NCI-H1105 treated with DMSO at 0.1 percent for 48 hours (cell line): Measurements from ENCODE around the gene RANBP3.
"Not testable (repeated sequence)": the region's sequence is repeated elsewhere in the genome, so short reads cannot be mapped to it uniquely, and the experiment has no call there.

Experiments used
- DNase-seq: peaks from one replicate; lab custom pipeline; 2025; lab: John Stamatoyannopoulos, UW

The RANBP3 gene

GRCh38 chr19:6006896-6007295 lies 29.0 kb upstream of the RANBP3 start:
- DNase-seq = no peak

DNA sequence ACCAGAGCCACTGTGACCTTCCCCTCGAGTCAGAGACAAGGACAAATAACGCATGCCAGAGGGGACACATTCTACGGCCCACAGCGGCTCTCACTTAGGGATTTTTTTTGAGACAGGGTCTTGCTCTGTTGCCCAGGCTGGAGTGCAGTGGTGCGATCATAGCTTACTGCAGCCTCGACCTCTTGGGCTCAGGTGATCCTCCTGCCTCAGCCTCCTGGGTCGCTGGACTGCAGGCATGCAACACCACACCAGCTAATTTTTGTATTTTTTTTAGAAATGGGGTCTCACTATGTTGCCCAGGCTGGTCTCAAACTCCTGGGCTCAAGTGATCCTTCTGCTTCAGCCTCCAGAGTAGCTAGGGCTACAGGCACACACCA lies 28.1 kb upstream of the RANBP3 start:
- DNase-seq = not testable (repeated sequence)

DNA sequence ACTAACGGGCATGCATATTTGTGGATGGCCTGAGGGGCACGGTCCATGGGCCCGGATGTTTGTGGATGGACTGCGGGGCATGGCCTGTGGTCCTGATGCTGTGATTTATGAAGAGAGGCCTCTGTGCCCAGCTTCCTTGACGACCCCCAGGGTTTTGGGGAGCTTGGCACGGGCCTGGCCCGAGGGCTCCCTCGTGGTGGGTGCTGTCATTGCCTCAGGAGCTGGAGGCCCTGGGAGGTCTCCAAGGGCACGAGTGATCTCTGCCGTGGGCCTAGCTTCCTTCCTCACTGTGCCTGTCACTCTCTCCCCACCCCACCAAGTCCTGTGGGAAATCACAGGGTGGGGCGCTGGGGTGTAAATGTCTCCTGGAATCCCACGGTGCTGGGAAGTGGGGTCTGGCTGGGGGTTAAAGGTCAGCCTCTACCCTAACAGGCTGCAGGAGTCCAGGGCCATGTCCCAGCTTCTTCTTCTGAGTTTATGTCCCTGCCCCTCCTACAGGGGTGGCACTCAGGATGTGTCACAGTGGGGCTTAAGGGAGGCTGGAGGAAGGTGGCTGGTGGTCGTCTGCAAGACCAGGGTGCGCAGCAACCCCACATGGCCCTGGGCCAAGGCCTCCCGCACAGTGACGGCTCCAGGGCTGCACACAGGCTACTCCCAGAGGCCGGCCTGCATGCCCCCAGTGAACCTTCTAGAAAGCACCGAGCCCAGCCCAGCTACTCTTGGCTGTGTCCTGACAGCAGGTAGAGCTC lies 27.6 kb upstream of the RANBP3 start:
- no peak for DNase-seq

DNA sequence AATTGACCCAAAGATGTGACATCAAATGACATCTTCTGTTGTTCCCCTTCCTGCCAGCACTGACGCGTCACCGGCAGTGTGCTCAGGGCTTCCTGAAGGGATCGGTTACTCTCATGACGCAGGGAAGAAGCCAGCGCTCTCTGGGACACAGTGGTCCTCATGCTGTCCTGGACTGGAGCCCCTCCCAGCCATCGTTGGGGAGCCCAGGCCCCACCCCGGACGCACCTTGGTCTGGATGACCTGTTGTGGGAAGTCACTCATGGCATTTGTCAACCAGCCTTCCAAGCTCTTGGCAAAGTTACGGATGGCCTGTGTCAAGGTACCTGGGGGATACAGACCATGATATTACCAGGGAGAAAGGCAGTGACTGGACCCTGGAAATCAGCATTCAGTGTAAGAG lies 26.0 kb upstream of the RANBP3 start:
- no peak for DNase-seq

DNA sequence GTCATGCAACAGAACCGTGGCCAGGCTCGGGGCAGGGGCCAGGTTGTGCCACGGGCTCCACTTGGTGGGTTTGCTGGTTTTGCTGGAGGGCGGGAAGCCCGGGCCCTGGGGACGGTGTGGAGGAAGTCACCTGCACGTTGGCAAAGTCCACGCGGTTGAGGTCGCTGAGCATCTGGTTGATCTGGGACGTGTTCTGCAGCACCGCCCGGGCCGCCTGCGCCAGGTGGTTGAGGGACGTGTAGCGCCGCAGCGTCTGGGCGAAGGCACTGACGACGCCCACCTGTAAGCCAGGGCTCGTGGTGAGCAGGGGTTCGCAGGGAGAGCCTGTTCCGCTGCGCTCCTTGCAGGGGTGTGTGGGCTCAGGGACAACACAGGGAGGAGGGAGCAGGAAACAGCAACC lies 24.7 kb upstream of the RANBP3 start:
- DNase-seq = no peak

DNA sequence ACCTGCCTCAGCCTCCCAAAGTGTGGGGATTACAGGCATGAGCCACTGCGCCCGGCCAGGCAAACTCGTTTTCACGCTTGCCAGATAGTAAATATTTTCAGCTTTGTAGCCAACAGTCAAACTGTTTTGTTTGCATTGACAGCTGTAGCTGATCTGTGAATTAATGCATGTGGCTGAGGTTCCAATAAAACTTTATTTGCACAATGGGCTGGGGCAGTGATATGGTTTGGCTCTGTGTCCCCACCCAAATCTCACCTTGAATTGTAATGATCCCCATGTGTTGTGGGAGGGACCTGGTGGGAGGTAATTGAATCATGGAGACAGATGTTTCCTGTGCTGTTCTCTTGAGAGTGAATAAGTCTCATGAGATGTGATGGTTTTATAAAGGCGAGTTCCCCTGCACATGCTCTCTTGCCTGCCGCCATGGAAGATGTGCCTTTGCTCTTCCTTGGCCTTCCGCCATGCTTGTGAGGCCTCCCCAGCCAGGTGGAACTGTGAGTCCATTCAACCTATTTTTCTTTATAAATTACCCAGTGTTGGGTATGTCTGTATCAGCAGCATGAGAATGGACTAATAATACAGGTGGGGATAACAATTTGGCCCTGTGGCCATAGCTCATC lies 22.4 kb upstream of the RANBP3 start:
- no peak for DNase-seq

- no peak for DNase-seq
Measured at GRCh38 chr19:5999693-6000092, 21.8 kb upstream of the RANBP3 start.

DNA sequence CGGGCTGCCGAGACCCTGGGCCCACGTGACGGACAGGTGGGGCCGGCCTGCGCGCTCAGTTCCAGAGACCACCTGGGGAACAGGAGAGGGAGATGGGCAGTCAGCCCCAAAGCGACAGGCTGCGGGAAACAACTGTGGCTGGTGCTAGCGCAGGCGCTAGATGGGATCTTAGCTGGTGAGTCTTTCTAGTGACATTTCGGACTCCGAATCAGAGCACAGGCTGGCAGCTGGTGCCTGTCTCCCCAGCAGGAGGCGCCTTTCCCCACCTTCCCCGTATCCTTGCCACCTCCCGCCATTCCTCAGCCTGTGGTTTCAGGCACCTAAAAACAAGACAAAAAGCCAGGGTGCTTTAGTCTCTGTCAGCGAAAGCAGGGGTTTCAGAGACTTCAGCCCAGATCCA lies 19.4 kb upstream of the RANBP3 start:
- no peak for DNase-seq

DNA sequence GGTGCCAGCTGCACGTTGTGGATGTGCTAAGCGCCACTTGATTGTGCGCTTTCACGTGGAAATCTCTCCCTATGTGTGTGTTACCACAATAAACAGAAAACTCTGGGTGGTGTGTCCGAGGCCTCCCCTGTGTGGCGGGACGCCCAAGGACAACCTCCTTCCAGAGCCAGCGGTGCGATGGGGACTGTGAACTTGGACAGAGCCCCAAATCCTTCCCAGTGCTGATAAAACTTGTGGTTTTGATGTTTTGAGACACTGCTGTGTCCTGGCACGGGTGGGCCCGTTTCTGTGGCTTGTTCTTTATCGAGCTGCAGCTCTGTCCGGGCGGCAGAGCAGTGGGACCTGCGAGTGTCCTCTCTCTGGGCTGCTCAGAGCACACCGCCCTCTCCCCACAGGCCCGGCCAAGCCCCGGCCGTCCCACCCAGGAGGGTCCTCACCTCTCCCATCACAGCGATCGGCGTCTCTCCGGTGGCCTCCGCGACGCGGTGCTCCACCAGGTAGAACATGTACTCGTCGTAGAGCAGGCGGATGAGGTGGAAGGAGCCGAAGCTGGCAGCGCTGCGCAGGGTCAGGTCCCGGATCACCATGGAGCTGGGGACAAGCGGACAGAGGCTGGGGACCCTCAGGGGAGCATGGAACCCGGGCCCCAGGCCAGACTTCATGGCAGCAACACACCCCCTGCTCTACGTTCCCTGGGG lies 18.8 kb upstream of the RANBP3 start:
- no peak for DNase-seq

DNA sequence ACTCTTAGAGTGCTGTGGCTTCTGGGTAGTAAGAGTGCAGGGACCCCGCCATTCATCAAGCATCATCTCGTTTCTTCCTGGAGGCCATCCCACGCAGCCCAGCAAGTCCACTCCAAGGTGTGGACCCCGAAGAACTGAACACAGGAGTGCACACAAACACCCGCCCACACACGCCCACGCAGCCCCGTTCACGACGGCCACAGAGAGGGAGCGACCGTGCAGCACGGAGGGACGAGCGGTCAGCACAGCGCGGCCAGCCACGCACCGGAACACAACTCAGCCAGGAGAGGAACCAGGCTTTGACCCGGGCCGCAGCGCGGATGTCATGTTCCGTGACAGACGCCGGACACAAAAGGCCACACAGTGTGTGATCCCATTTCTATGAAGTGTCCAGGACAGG lies 18.2 kb upstream of the RANBP3 start:
- DNase-seq = no peak

DNA sequence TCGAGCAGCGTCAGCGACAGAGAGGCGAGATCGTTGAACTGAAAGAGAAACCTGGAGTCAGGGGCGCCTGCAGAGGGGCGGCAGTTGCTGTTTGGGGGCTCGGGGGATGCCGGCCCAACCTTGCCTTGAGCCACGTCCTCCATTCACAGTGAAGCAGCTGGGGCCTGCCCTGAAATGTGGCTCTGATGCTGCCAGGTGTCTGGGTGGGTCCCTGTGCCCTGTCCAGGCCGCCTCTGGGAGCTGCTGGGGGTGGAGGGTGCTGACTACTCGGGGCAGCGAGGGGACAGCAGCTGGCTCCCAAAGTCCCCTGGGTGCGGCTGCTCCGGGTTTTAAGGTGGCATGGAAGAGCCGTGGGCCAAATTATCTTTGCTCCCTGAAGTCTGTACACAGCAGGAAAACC lies 17.7 kb upstream of the RANBP3 start:
- DNase-seq = no peak

DNA sequence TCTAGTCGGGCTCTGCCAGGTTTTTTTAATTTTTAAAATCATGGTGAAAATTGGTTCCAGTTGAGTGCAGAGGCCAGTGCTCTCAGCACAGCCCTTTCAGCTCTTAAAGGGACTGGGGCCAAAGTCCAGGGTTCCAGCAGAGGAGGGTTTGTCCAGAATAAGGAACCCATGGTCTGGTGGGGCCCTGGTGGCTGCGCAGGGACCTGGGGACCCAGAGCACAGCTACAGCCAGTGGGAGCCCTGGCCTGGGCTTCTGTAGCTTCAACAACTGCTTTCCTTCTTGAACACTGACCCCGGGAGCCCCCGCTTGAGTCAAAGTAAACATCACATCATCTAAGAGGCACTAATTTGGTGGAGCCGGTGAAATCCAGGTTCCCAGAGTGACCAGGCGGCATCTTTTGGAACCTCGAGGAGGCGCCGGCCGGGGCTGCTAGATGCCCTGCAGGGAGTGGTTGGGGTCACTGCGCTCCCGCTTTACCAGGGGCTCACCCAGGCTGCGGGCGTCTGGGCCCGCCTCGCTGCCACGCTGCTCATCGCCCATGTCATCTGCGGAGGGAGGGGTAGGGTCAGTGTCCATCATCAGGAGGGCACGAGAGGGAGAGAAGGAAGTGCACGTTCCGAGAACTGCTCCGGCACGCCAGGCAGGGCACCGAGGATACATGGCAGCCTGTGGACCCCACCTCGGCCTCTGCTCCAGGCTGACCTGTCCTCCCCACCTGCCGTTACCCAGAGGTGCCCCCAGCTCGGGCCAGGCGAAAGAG lies 16.6 kb upstream of the RANBP3 start:
- DNase-seq = no peak

DNA sequence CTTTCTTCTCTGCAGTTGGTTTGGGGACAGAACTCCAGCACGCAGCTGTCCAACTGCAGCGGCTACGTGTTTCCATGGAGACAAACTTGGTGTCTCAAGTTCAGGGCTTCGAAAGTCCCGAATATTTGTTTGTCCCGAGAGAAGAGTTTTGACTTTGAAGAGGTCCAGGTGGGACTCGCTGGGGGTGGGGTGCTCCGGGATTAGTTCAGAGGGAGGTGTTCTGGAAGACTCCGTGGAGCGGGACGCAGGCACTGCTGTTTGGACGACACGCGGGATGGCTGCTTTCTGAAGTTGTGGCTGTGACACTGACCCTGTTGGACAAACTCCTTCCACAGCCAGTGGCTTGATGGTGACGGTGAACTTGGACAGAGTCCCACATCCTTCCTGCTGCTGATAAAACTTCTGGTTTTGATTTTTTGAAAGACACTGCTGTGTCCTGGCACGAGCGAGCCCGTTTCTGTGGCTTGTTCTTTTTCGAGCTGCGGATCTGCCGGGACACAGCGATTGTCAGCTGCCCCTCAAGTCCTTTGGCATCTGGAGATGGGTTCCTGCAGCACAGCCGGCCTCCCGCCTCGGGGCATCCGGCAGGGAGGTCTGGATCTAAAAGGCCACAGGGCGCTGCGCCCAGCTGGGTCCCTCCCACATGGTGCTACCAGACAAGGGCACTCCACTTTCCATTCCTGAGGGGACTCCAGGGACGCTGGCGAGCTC lies 15.9 kb upstream of the RANBP3 start:
- DNase-seq = no peak

GRCh38 chr19:5993201-5993600 lies 15.3 kb upstream of the RANBP3 start:
- no peak for DNase-seq

DNA sequence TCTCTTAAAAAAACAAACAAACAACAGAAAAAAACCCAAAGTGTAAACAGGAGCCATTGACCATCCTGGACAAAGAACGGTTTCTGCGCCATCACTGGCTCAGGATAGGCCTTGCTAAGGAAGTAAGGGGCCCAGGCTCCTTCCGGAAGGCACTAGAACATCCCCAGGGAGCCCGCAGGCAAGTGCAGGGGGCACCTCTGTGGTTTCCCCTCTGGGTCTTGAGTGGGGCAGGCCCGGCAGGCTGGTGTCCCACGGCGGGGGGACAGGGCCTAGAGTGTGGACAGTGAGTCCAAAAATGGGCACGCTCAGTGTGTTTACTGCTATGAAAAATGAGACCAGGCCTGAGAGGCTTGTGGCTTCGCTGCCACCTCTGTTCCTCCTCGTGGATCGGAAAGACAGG lies 14.8 kb upstream of the RANBP3 start:
- DNase-seq = no peak

DNA sequence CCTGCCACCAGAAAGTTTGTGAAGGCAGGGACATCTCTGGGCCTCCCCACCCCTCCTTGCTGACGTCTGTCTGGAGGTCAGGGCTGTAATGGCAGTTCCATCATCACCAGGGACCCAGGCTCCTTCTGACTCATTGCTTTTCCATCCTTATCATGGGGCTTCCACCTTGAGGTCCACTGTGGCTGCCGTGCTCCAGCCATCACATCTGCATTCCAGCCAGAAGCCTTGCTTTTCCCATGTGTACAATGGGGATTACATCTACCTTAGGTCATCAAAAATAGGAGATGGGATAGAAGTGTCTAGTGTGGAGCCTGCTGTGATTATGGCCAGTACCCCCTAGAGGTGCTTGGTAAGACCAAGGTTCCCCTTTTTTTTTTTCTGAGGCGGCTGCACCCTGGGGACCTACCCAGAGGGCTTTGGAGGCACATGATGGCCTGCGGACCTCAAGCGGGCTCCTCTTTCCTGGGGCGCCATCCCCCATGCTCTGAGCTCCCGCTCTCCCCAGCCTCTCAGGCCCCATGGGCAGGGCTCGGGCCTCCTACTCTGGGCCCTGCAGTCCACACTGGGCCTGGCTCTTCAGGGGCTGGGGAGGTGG lies 13.4 kb upstream of the RANBP3 start:
- DNase-seq = no peak

GRCh38 chr19:5990289-5990797 lies 12.4 kb upstream of the RANBP3 start:
- no peak for DNase-seq

GRCh38 chr19:5989388-5990074 lies 11.6 kb upstream of the RANBP3 start:
- no peak for DNase-seq

GRCh38 chr19:5988517-5989387 lies 10.8 kb upstream of the RANBP3 start:
- no peak for DNase-seq
